GM10266 (cell line): ENCODE data around the gene SLC38A10.

ENCODE experiments used
- DNase-seq: peaks from one replicate; pipeline ENCODE4 v3.0.0; 2012; ENCODE audit errors: extremely low spot score
- CTCF ChIP-seq: IDR thresholded peaks from 2 replicates; pipeline ENCODE4 v1.5.1; 2012; ENCODE audit warnings: mild to moderate bottlenecking, low read depth; ENCODE audit not compliant: control insufficient read depth, insufficient read depth; ENCODE audit errors: missing control alignments

The SLC38A10 gene

GRCh38 chr17:81270279-81270678 is 24.8 kb downstream of the SLC38A10 start:
- TF ChIP-seq CTCF: no peak
- no peak for DNase-seq

GRCh38 chr17:81267390-81268067 is 27.6 kb downstream of the SLC38A10 start:
- DNase-seq: no peak
- no peak for TF ChIP-seq CTCF

- no peak for DNase-seq
- no peak for TF ChIP-seq CTCF
These were observed 29.5 kb downstream of the SLC38A10 start for GRCh38 chr17:81265576-81265975.

GRCh38 chr17:81264640-81265039 is 30.5 kb downstream of the SLC38A10 start:
- no peak for DNase-seq
- TF ChIP-seq CTCF: no peak

GRCh38 chr17:81263371-81264181 is 31.5 kb downstream of the SLC38A10 start:
- DNase-seq: no peak
- TF ChIP-seq CTCF: no peak

- TF ChIP-seq CTCF: no peak
- no peak for DNase-seq
These were observed 33.3 kb downstream of the SLC38A10 start for GRCh38 chr17:81261582-81262336.
